Panc1 (cell line): Measurements from ENCODE around the gene KCNK2. TPM values are rescaled to one million over a fixed set of nuclear protein-coding genes. Genes with fewer than 3 reads are reported as not detected.

Experiments used
- ATAC-seq: fragments of 200-7000 bp; cut with Tn5 transposase; 2 replicates; pipeline ENCODE4 v1.9.1; 2020; ENCODE audit warnings: mild to moderate bottlenecking, moderate library complexity
- BruUV-seq: library from RNA; stranded (reverse); fragments of 400-500 nt; replicated peaks from 2 replicates; lab custom pipeline; 2021; lab: Mats Ljungman, UMichigan
- CTCF ChIA-PET: fragments of 300-600 bp; sonication (Branson Sonifier 250); formaldehyde crosslinking; loops from one replicate; lab custom pipeline; 2022; ENCODE audit warnings: antibody characterized with exemption; lab: Charles Lee
- POLR2A ChIA-PET: fragments of 300-600 bp; sonication (Branson Sonifier 250); formaldehyde crosslinking; loops from one replicate; lab custom pipeline; 2022; ENCODE audit warnings: antibody characterized with exemption; lab: Charles Lee
- DNase-seq: peaks from one replicate; pipeline ENCODE4 v3.0.0-alpha.2; 2010; ENCODE audit warnings: low read depth, low spot score
- H3K27ac ChIP-seq: 2 replicates; pipeline ENCODE4 v1.5.1; 2011; ENCODE audit warnings: mild to moderate bottlenecking, low read length, inconsistent platforms
- H3K27me3 ChIP-seq: fragments of 200-500 bp; sonication (Bioruptor generic); 2 replicates; pipeline ENCODE4 v1.6.0; 2014; ENCODE audit warnings: low read length, inconsistent platforms; ENCODE audit not compliant: control insufficient read depth, insufficient read depth
- H3K36me3 ChIP-seq: fragments of 200-500 bp; sonication (Bioruptor generic); 2 replicates; pipeline ENCODE4 v1.5.1; 2014; ENCODE audit warnings: inconsistent platforms, mild to moderate bottlenecking, low read length, moderate library complexity; ENCODE audit not compliant: control insufficient read depth, insufficient read depth
- H3K4me1 ChIP-seq: 2 replicates; pipeline ENCODE4 v1.5.1; 2011; ENCODE audit warnings: inconsistent platforms, mild to moderate bottlenecking, low read length, moderate library complexity; ENCODE audit not compliant: control insufficient read depth, insufficient read depth
- H3K4me3 ChIP-seq, 2 experiments: 2 replicates each; pipeline ENCODE4 v1.5.1; 2011 to 2012; ENCODE audit warnings: low read depth in 2 of 2, low read length in 2 of 2, mild to moderate bottlenecking in 2 of 2, inconsistent platforms in 1 of 2, moderate library complexity in 1 of 2
- H3K9me3 ChIP-seq: fragments of 200-500 bp; sonication (Bioruptor generic); 2 replicates; pipeline ENCODE4 v1.5.1; 2014; ENCODE audit warnings: low read depth, mild to moderate bottlenecking, inconsistent platforms, low read length, moderate library complexity; ENCODE audit not compliant: control insufficient read depth, insufficient read depth
- CTCF ChIP-seq: fragments of 450-650 bp; IDR thresholded peaks from 2 replicates; pipeline ENCODE4 v1.5.1; 2017; ENCODE audit warnings: mild to moderate bottlenecking
- POLR2AphosphoS5 ChIP-seq: IDR thresholded peaks from 2 replicates; pipeline ENCODE4 v1.6.1; 2012; ENCODE audit warnings: mild to moderate bottlenecking, low read depth, low read length, moderate library complexity
- SIN3A ChIP-seq: IDR thresholded peaks from 2 replicates; pipeline ENCODE4 v1.6.1; 2012; ENCODE audit warnings: low read depth, mild to moderate bottlenecking, low read length, moderate library complexity, borderline replicate concordance; ENCODE audit not compliant: insufficient read depth
- TCF7L2 ChIP-seq: IDR thresholded peaks from 2 replicates; pipeline ENCODE4 v1.6.1; 2011; ENCODE audit warnings: mild to moderate bottlenecking, low read depth, low read length, inconsistent platforms
- in situ Hi-C: cut with HindIII; loops from 2 replicates; pipeline ENCODE4 v1.10.0; 2016; ENCODE audit warnings: low sequenced_read_pairs, low pct_unique_long_range_greater_than_20kb
- intact Hi-C: fragments of 100-400 bp; cut with micrococcal nuclease; formaldehyde crosslinking; loops from one replicate; pipeline ENCODE4 v1.10.0; 2022; ENCODE audit not compliant: unreplicated experiment
- total RNA-seq: library from RNA; stranded (reverse); gene quantifications from one replicate; pipeline ENCODE4 v1.2.1, GENCODE V29; 2021; ENCODE audit not compliant: unreplicated experiment
- TF ChIP-seq, protein P1 (sequence below), 2 experiments: IDR thresholded peaks; 2 replicates each; pipeline ENCODE4 v1.6.1; 2011 to 2012; ENCODE audit warnings: low read depth in 2 of 2, control low read depth in 1 of 2, low read length in 1 of 2, mild to moderate bottlenecking in 1 of 2, moderate library complexity in 1 of 2; ENCODE audit not compliant: insufficient read depth in 1 of 2

Gene KCNK2
- total RNA-seq, 1 experiment from 2014 or later = 0.28 TPM

- no peak for ATAC-seq
- Histone ChIP-seq H3K36me3 (no peaks in the 10 kb centered on the region), H3K9me3 (no peaks in the 10 kb centered on the region), H3K27me3 (no peaks in the 10 kb centered on the region), H3K27ac (no peak overlapping the region), H3K4me1 (no peaks in the 10 kb centered on the region), H3K4me3 (no peak overlapping the region)
- ChIA-PET POLR2A (no interaction called here), CTCF (no interaction called here)
- in situ Hi-C loops = no loop called here
- no peak for DNase-seq
- intact Hi-C loops = no loop called here
- no TSS peak for BruUV-seq
- TF ChIP-seq TCF7L2 (no peak), CTCF (no peak), SIN3A (no peak), POLR2AphosphoS5 (no peak)
- TF ChIP-seq, protein P1, sequence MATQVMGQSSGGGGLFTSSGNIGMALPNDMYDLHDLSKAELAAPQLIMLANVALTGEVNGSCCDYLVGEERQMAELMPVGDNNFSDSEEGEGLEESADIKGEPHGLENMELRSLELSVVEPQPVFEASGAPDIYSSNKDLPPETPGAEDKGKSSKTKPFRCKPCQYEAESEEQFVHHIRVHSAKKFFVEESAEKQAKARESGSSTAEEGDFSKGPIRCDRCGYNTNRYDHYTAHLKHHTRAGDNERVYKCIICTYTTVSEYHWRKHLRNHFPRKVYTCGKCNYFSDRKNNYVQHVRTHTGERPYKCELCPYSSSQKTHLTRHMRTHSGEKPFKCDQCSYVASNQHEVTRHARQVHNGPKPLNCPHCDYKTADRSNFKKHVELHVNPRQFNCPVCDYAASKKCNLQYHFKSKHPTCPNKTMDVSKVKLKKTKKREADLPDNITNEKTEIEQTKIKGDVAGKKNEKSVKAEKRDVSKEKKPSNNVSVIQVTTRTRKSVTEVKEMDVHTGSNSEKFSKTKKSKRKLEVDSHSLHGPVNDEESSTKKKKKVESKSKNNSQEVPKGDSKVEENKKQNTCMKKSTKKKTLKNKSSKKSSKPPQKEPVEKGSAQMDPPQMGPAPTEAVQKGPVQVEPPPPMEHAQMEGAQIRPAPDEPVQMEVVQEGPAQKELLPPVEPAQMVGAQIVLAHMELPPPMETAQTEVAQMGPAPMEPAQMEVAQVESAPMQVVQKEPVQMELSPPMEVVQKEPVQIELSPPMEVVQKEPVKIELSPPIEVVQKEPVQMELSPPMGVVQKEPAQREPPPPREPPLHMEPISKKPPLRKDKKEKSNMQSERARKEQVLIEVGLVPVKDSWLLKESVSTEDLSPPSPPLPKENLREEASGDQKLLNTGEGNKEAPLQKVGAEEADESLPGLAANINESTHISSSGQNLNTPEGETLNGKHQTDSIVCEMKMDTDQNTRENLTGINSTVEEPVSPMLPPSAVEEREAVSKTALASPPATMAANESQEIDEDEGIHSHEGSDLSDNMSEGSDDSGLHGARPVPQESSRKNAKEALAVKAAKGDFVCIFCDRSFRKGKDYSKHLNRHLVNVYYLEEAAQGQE (IDR thresholded peaks at IDR 0.05; ENCODE audit: insufficient read depth in 1 of 2, low read depth in 2 of 2, low read length in 1 of 2) = no peak
Measured at GRCh38 chr1:215040190-215040589, 42.3 kb upstream of the KCNK2 start.

GRCh38 chr1:215043401-215043800, 39.1 kb upstream of the KCNK2 start:
- POLR2A ChIA-PET = no interaction called here
- no peak overlapping the region for H3K27ac ChIP-seq
- ATAC-seq (no peak), DNase-seq (no peak)
- no peaks in the 10 kb centered on the region for H3K4me1 ChIP-seq
- no TSS peak for BruUV-seq
- no peak for TF ChIP-seq SIN3A
- TF ChIP-seq, protein P1 (IDR thresholded peaks at IDR 0.05; ENCODE audit: insufficient read depth in 1 of 2, low read depth in 2 of 2, low read length in 1 of 2) = no peak
- TF ChIP-seq POLR2AphosphoS5 = no peak
- TF ChIP-seq CTCF = no peak
- TF ChIP-seq TCF7L2 = no peak
- in situ Hi-C loops (no loop called here), intact Hi-C loops (no loop called here)
- CTCF ChIA-PET = no interaction called here
- H3K4me3 ChIP-seq = no peak overlapping the region
- H3K9me3 ChIP-seq = no peaks in the 10 kb centered on the region
- no peaks in the 10 kb centered on the region for H3K27me3 ChIP-seq
- no peaks in the 10 kb centered on the region for H3K36me3 ChIP-seq
